Activated T-cell treated with anti-CD3 and anti-CD28 coated beads, Interleukin-2, amount 50 U/mL, for 72 hours (primary cell): ENCODE measurements around the gene FBXO22. TPM values are rescaled to one million over a fixed set of nuclear protein-coding genes. Genes with fewer than 3 reads are reported as not detected.
A peak's percentile ranks its signal among the peaks of the same experiment; 100 is the strongest.
"Not testable (repeated sequence)": the region's sequence is repeated elsewhere in the genome, so short reads cannot be mapped to it uniquely, and the experiment has no call there.

Experiments used
- ATAC-seq, 2 donors: fragments of 150-1000 bp; cut with Tn5 transposase; replicated peaks in 1 of 2; 2 replicates each; pipeline ENCODE4 v1.10.0; 2021; ENCODE audit warnings: moderate library complexity in 2 of 2, mild to moderate bottlenecking in 1 of 2
- DNase-seq, 2 donors: peaks; one replicate each; pipeline ENCODE4 v3.0.0; 2021 to 2022; ENCODE audit warnings: mixed read lengths in 1 of 2
- H3K27ac Mint-ChIP-seq: one replicate; pipeline ENCODE4 v1.8.0; 2022; ENCODE audit warnings: mild to moderate bottlenecking, moderate library complexity, mixed read lengths
- H3K27me3 Mint-ChIP-seq: one replicate; pipeline ENCODE4 v1.8.0; 2022; ENCODE audit warnings: low read depth, mixed read lengths
- H3K36me3 Mint-ChIP-seq, 2 donors: one replicate each; pipeline ENCODE4 v1.8.0; 2022; ENCODE audit warnings: mixed read lengths in 2 of 2, mild to moderate bottlenecking in 1 of 2; ENCODE audit not compliant: insufficient read depth in 2 of 2
- H3K4me1 Mint-ChIP-seq: one replicate; pipeline ENCODE4 v1.8.0; 2022; ENCODE audit warnings: low read depth, mixed read lengths
- H3K4me3 Mint-ChIP-seq, 2 donors: one replicate each; pipeline ENCODE4 v1.8.0; 2022; ENCODE audit warnings: mild to moderate bottlenecking in 2 of 2, mixed read lengths in 2 of 2, moderate library complexity in 2 of 2
- H3K9me3 Mint-ChIP-seq, 2 donors: one replicate each; pipeline ENCODE4 v1.8.0; 2022; ENCODE audit warnings: mixed read lengths in 2 of 2
- total RNA-seq, 2 donors: library from RNA; stranded (reverse); gene quantifications; one replicate each; pipeline ENCODE4 v1.2.3, GENCODE V29; 2022

FBXO22 gene
- 10 to 100 TPM; 44.6 to 45.8 TPM for total RNA-seq

GRCh38 chr15:75903331-75904239 lies at the start of gene FBXO22:
TSS of gene FBXO22 (plus strand) at chr15:75903878. CDS start at chr15:75903964, 86 bp downstream.
- H3K9me3 Mint-ChIP-seq, result no peaks in the 10 kb centered on the region
- H3K4me1 Mint-ChIP-seq, result peaks cover 49% of the 10 kb centered on the region
- peak; percentile 95 to 96 for DNase-seq
- H3K27ac Mint-ChIP-seq, result peak within 1 kb of the TSS; percentile 92
- peak; percentile 97 to 98 for ATAC-seq
- H3K4me3 Mint-ChIP-seq, result peak within 1 kb of the TSS; percentile 93 to 99
- no peaks in the 10 kb centered on the region for H3K27me3 Mint-ChIP-seq
- peaks cover 3 to 6% of the 10 kb centered on the region in 2 donors for H3K36me3 Mint-ChIP-seq

GRCh38 chr15:75857886-75858285 lies 45.8 kb upstream of the FBXO22 start:
- H3K4me3 Mint-ChIP-seq, result no peak overlapping the region
- no peaks in the 10 kb centered on the region for H3K27me3 Mint-ChIP-seq
- H3K9me3 Mint-ChIP-seq, result no peaks in the 10 kb centered on the region
- DNase-seq (no peak), ATAC-seq (no peak)
- H3K27ac Mint-ChIP-seq, result no peak overlapping the region
- H3K36me3 Mint-ChIP-seq, result peaks cover 0 to 4% of the 10 kb centered on the region in 2 donors
- H3K4me1 Mint-ChIP-seq, result peaks cover 9% of the 10 kb centered on the region

- Mint-ChIP-seq H3K36me3 (peaks cover 0 to 5% of the 10 kb centered on the region in 2 donors), H3K4me1 (peaks cover 29% of the 10 kb centered on the region), H3K4me3 (no peak overlapping the region), H3K27ac (no peak overlapping the region), H3K9me3 (no peaks in the 10 kb centered on the region), H3K27me3 (no peaks in the 10 kb centered on the region)
- DNase-seq, result no peak
- no peak for ATAC-seq
These were observed 41.8 kb upstream of the FBXO22 start for GRCh38 chr15:75861750-75862402.

GRCh38 chr15:75862796-75863195 lies 40.9 kb upstream of the FBXO22 start:
- ATAC-seq (no peak), DNase-seq (no peak)
- no peaks in the 10 kb centered on the region for H3K27me3 Mint-ChIP-seq
- H3K4me1 Mint-ChIP-seq, result peaks cover 38% of the 10 kb centered on the region
- H3K36me3 Mint-ChIP-seq, result peaks cover 0 to 5% of the 10 kb centered on the region in 2 donors
- no peak overlapping the region for H3K4me3 Mint-ChIP-seq
- no peaks in the 10 kb centered on the region for H3K9me3 Mint-ChIP-seq
- H3K27ac Mint-ChIP-seq, result no peak overlapping the region

- ATAC-seq (no peak), DNase-seq (no peak)
- no peaks in the 10 kb centered on the region for H3K9me3 Mint-ChIP-seq
- no peak overlapping the region for H3K4me3 Mint-ChIP-seq
- H3K27me3 Mint-ChIP-seq, result no peaks in the 10 kb centered on the region
- peak overlapping the region; percentile 50 for H3K27ac Mint-ChIP-seq
- peaks cover 38% of the 10 kb centered on the region for H3K4me1 Mint-ChIP-seq
- peaks cover 0 to 5% of the 10 kb centered on the region in 2 donors for H3K36me3 Mint-ChIP-seq
These were observed 39.2 kb upstream of the FBXO22 start for GRCh38 chr15:75864213-75865059.

GRCh38 chr15:75866045-75866444 lies 37.6 kb upstream of the FBXO22 start:
- not testable (repeated sequence) for ATAC-seq, DNase-seq, H3K27me3 Mint-ChIP-seq, H3K9me3 Mint-ChIP-seq, H3K4me3 Mint-ChIP-seq, H3K36me3 Mint-ChIP-seq
- H3K4me1 Mint-ChIP-seq, result peaks cover 38% of the 10 kb centered on the region
- H3K27ac Mint-ChIP-seq, result peak overlapping the region; percentile 36

GRCh38 chr15:75866916-75867315 lies 36.8 kb upstream of the FBXO22 start:
- H3K9me3 Mint-ChIP-seq, result no peaks in the 10 kb centered on the region
- H3K4me3 Mint-ChIP-seq, result no peak overlapping the region
- no peaks in the 10 kb centered on the region for H3K27me3 Mint-ChIP-seq
- H3K36me3 Mint-ChIP-seq, result peaks cover 0 to 5% of the 10 kb centered on the region in 2 donors
- H3K27ac Mint-ChIP-seq, result peak overlapping the region; percentile 36
- DNase-seq (no peak), ATAC-seq (no peak)
- peaks cover 38% of the 10 kb centered on the region for H3K4me1 Mint-ChIP-seq

- Mint-ChIP-seq H3K4me1 (peaks cover 38% of the 10 kb centered on the region), H3K27ac (peak overlapping the region; percentile 34), H3K9me3 (no peaks in the 10 kb centered on the region), H3K27me3 (no peaks in the 10 kb centered on the region), H3K4me3 (peak overlapping the region in 1 of 2 donors; percentile 43), H3K36me3 (peaks cover 0 to 5% of the 10 kb centered on the region in 2 donors)
- ATAC-seq (no peak), DNase-seq (no peak)
These were observed 36.2 kb upstream of the FBXO22 start for GRCh38 chr15:75867449-75867848.

GRCh38 chr15:75868019-75868418 lies 35.7 kb upstream of the FBXO22 start:
- DNase-seq, result no peak
- Mint-ChIP-seq H3K4me1 (peaks cover 38% of the 10 kb centered on the region), H3K27me3 (no peaks in the 10 kb centered on the region), H3K36me3 (peaks cover 0 to 5% of the 10 kb centered on the region in 2 donors), H3K9me3 (no peaks in the 10 kb centered on the region), H3K4me3 (no peak overlapping the region), H3K27ac (no peak overlapping the region)
- no peak for ATAC-seq

GRCh38 chr15:75869446-75869845 lies 34.2 kb upstream of the FBXO22 start:
- DNase-seq (no peak), ATAC-seq (no peak)
- H3K27ac Mint-ChIP-seq, result no peak overlapping the region
- H3K27me3 Mint-ChIP-seq, result no peaks in the 10 kb centered on the region
- H3K36me3 Mint-ChIP-seq, result peaks cover 2 to 11% of the 10 kb centered on the region in 2 donors
- no peak overlapping the region for H3K4me3 Mint-ChIP-seq
- peaks cover 31% of the 10 kb centered on the region for H3K4me1 Mint-ChIP-seq
- H3K9me3 Mint-ChIP-seq, result no peaks in the 10 kb centered on the region

GRCh38 chr15:75871589-75871988 lies 32.1 kb upstream of the FBXO22 start:
- not testable (repeated sequence) for H3K27me3 Mint-ChIP-seq, ATAC-seq, H3K4me3 Mint-ChIP-seq, H3K9me3 Mint-ChIP-seq, DNase-seq, H3K27ac Mint-ChIP-seq, H3K36me3 Mint-ChIP-seq
- peaks cover 13% of the 10 kb centered on the region for H3K4me1 Mint-ChIP-seq

GRCh38 chr15:75872403-75872990 lies 31.2 kb upstream of the FBXO22 start:
- no peak for ATAC-seq
- Mint-ChIP-seq H3K27me3 (no peaks in the 10 kb centered on the region), H3K27ac (no peak overlapping the region), H3K4me3 (no peak overlapping the region), H3K4me1 (peaks cover 3% of the 10 kb centered on the region), H3K36me3 (peaks cover 2 to 9% of the 10 kb centered on the region in 2 donors), H3K9me3 (no peaks in the 10 kb centered on the region)
- DNase-seq, result no peak
